Panc1 (cell line): Measurements from ENCODE around the gene C6orf163. TPM values are rescaled to one million over a fixed set of nuclear protein-coding genes. Genes with fewer than 3 reads are reported as not detected.

Experiments used
- ATAC-seq: fragments of 200-7000 bp; cut with Tn5 transposase; 2 replicates; pipeline ENCODE4 v1.9.1; 2020; ENCODE audit warnings: mild to moderate bottlenecking, moderate library complexity
- BruUV-seq: library from RNA; stranded (reverse); fragments of 400-500 nt; replicated peaks from 2 replicates; lab custom pipeline; 2021; lab: Mats Ljungman, UMichigan
- CTCF ChIA-PET: fragments of 300-600 bp; sonication (Branson Sonifier 250); formaldehyde crosslinking; loops from one replicate; lab custom pipeline; 2022; ENCODE audit warnings: antibody characterized with exemption; lab: Charles Lee
- POLR2A ChIA-PET: fragments of 300-600 bp; sonication (Branson Sonifier 250); formaldehyde crosslinking; loops from one replicate; lab custom pipeline; 2022; ENCODE audit warnings: antibody characterized with exemption; lab: Charles Lee
- DNase-seq: peaks from one replicate; pipeline ENCODE4 v3.0.0-alpha.2; 2010; ENCODE audit warnings: low read depth, low spot score
- H3K27ac ChIP-seq: 2 replicates; pipeline ENCODE4 v1.5.1; 2011; ENCODE audit warnings: mild to moderate bottlenecking, low read length, inconsistent platforms
- H3K27me3 ChIP-seq: fragments of 200-500 bp; sonication (Bioruptor generic); 2 replicates; pipeline ENCODE4 v1.6.0; 2014; ENCODE audit warnings: low read length, inconsistent platforms; ENCODE audit not compliant: control insufficient read depth, insufficient read depth
- H3K36me3 ChIP-seq: fragments of 200-500 bp; sonication (Bioruptor generic); 2 replicates; pipeline ENCODE4 v1.5.1; 2014; ENCODE audit warnings: inconsistent platforms, mild to moderate bottlenecking, low read length, moderate library complexity; ENCODE audit not compliant: control insufficient read depth, insufficient read depth
- H3K4me1 ChIP-seq: 2 replicates; pipeline ENCODE4 v1.5.1; 2011; ENCODE audit warnings: inconsistent platforms, mild to moderate bottlenecking, low read length, moderate library complexity; ENCODE audit not compliant: control insufficient read depth, insufficient read depth
- H3K4me3 ChIP-seq, 2 experiments: 2 replicates each; pipeline ENCODE4 v1.5.1; 2011 to 2012; ENCODE audit warnings: low read depth in 2 of 2, low read length in 2 of 2, mild to moderate bottlenecking in 2 of 2, inconsistent platforms in 1 of 2, moderate library complexity in 1 of 2
- H3K9me3 ChIP-seq: fragments of 200-500 bp; sonication (Bioruptor generic); 2 replicates; pipeline ENCODE4 v1.5.1; 2014; ENCODE audit warnings: low read depth, mild to moderate bottlenecking, inconsistent platforms, low read length, moderate library complexity; ENCODE audit not compliant: control insufficient read depth, insufficient read depth
- CTCF ChIP-seq: fragments of 450-650 bp; IDR thresholded peaks from 2 replicates; pipeline ENCODE4 v1.5.1; 2017; ENCODE audit warnings: mild to moderate bottlenecking
- POLR2AphosphoS5 ChIP-seq: IDR thresholded peaks from 2 replicates; pipeline ENCODE4 v1.6.1; 2012; ENCODE audit warnings: mild to moderate bottlenecking, low read depth, low read length, moderate library complexity
- REST ChIP-seq, 2 experiments: IDR thresholded peaks; 2 replicates each; pipeline ENCODE4 v1.6.1; 2011 to 2012; ENCODE audit warnings: low read depth in 2 of 2, control low read depth in 1 of 2, low read length in 1 of 2, mild to moderate bottlenecking in 1 of 2, moderate library complexity in 1 of 2; ENCODE audit not compliant: insufficient read depth in 1 of 2
- SIN3A ChIP-seq: IDR thresholded peaks from 2 replicates; pipeline ENCODE4 v1.6.1; 2012; ENCODE audit warnings: low read depth, mild to moderate bottlenecking, low read length, moderate library complexity, borderline replicate concordance; ENCODE audit not compliant: insufficient read depth
- TCF7L2 ChIP-seq: IDR thresholded peaks from 2 replicates; pipeline ENCODE4 v1.6.1; 2011; ENCODE audit warnings: mild to moderate bottlenecking, low read depth, low read length, inconsistent platforms
- in situ Hi-C: cut with HindIII; loops from 2 replicates; pipeline ENCODE4 v1.10.0; 2016; ENCODE audit warnings: low sequenced_read_pairs, low pct_unique_long_range_greater_than_20kb
- intact Hi-C: fragments of 100-400 bp; cut with micrococcal nuclease; formaldehyde crosslinking; loops from one replicate; pipeline ENCODE4 v1.10.0; 2022; ENCODE audit not compliant: unreplicated experiment
- total RNA-seq: library from RNA; stranded (reverse); gene quantifications from one replicate; pipeline ENCODE4 v1.2.1, GENCODE V29; 2021; ENCODE audit not compliant: unreplicated experiment

C6orf163 gene
- total RNA-seq, 1 experiment from 2014 or later, result 1.3 TPM

DNA sequence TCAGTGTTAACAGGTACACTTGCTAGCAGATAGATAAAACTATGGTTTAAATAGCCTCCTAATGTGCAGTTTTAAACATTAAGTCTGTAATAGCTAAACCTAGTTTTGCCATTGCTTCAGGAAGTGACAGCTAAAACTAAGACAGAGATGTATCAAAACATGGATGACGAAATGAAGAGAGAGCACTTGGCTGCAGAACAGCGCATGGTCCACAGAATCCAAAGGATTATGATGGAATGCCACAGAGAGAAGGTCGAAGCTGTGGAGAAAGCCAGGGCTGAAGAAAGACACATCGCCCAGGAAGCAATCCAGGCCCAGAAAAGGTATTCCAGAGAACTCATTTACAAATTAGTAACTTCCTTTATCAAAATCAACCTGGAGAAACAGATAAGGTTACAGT lies 11.6 kb downstream of the C6orf163 start:
- Histone ChIP-seq H3K36me3 (no peaks in the 10 kb centered on the region), H3K9me3 (no peaks in the 10 kb centered on the region), H3K4me1 (no peaks in the 10 kb centered on the region), H3K27ac (no peak overlapping the region), H3K27me3 (no peaks in the 10 kb centered on the region), H3K4me3 (no peak overlapping the region)
- in situ Hi-C loops (no loop called here), intact Hi-C loops (no loop called here)
- POLR2A ChIA-PET, result no interaction called here
- no TSS peak for BruUV-seq
- DNase-seq, result no peak
- TF ChIP-seq REST (IDR thresholded peaks at IDR 0.05; ENCODE audit: insufficient read depth in 1 of 2, low read depth in 2 of 2, low read length in 1 of 2), result no peak
- TF ChIP-seq TCF7L2, result no peak
- TF ChIP-seq CTCF, result no peak
- TF ChIP-seq POLR2AphosphoS5, result no peak
- TF ChIP-seq SIN3A, result no peak
- CTCF ChIA-PET, result no interaction called here
- no peak for ATAC-seq

DNA sequence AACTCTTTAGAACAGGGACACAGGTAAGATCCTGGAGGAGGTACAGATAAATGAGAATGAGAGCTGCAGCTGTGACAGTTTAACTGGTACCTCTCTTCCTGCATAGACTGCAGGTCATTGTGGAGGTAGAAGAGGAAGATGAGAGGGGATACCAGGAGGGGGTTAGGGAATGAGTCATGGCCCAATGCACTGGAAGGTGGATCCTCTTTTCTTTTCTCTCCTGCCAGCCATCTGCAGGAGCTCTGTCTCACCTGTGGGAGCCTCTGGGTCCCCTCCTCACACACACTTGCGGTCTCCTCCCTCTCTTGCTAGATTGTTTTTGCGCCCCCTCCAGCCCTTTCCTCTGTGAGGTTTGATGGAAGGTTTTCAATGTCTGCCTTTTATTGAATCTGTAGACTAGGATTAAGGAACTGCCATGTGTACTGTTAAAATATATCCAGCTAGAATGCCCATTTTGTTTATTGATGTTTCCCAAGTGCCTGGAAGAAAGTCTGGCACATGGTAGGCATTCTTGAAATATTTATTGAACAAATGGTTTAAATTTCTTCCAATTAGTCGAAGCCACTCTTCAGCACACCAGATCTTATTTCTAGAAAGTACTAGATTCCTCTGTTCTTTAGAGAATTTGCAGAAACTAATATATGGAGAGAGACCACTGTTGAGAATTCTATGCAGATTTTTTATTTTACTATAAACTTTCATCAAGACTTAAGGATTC lies 13.0 kb downstream of the C6orf163 start:
- no TSS peak for BruUV-seq
- Histone ChIP-seq H3K9me3 (no peaks in the 10 kb centered on the region), H3K27ac (no peak overlapping the region), H3K4me1 (no peaks in the 10 kb centered on the region), H3K4me3 (no peak overlapping the region), H3K36me3 (no peaks in the 10 kb centered on the region), H3K27me3 (no peaks in the 10 kb centered on the region)
- in situ Hi-C loops (no loop called here), intact Hi-C loops (no loop called here)
- CTCF ChIA-PET, result no interaction called here
- DNase-seq (no peak), ATAC-seq (no peak)
- POLR2A ChIA-PET, result no interaction called here
- TF ChIP-seq REST (IDR thresholded peaks at IDR 0.05; ENCODE audit: insufficient read depth in 1 of 2, low read depth in 2 of 2, low read length in 1 of 2), result no peak
- TF ChIP-seq POLR2AphosphoS5, result no peak
- no peak for TF ChIP-seq TCF7L2
- TF ChIP-seq SIN3A, result no peak
- no peak for TF ChIP-seq CTCF
